Activated CD8-positive, alpha-beta memory T cell treated with anti-CD3 and anti-CD28 coated beads, Interleukin-2, amount 50 U/mL, for 4 hours (primary cell): ENCODE measurements around the gene NUDT16L1.
A peak's percentile ranks its signal among the peaks of the same experiment; 100 is the strongest.

Experiments
- DNase-seq: peaks from one replicate; pipeline ENCODE4 v3.0.0-alpha.2; 2020

NUDT16L1 gene

DNA sequence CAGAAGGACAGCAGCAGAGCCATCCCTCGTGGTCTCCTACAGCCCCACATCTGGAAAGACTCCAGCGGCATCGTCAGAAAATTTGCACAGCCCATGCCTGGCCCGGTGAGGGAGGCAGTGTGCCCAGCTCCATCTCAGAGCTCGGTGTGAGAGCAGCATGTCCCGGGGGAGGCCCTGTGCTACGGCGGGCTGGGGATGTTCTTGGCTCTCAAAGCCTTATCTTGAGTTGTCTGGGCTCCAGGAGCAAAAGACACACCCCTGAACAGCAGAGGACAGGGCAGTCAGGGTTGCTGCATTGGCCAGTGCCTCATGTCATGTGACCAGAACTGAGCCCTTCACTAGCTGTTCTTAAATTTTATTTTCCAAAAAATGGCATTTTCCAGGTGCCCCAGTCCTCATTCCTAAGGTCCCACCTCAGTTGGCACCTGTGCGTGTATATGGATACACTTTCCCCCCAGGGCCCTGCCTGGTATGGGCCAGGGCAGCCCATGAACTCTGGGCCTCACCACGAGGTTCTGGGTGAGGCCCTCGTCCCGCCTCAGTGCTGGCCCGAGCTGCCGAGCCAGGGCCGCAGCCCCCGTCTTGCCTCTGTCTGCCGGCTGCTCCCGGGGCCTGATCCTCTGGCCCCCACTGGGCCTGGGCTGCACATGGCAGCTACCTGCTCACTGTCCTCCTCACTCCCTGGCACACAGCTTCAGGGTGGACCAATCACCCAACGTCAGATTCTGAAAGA, 3.0 kb downstream of the NUDT16L1 start:
- DNase-seq = no peak

DNA sequence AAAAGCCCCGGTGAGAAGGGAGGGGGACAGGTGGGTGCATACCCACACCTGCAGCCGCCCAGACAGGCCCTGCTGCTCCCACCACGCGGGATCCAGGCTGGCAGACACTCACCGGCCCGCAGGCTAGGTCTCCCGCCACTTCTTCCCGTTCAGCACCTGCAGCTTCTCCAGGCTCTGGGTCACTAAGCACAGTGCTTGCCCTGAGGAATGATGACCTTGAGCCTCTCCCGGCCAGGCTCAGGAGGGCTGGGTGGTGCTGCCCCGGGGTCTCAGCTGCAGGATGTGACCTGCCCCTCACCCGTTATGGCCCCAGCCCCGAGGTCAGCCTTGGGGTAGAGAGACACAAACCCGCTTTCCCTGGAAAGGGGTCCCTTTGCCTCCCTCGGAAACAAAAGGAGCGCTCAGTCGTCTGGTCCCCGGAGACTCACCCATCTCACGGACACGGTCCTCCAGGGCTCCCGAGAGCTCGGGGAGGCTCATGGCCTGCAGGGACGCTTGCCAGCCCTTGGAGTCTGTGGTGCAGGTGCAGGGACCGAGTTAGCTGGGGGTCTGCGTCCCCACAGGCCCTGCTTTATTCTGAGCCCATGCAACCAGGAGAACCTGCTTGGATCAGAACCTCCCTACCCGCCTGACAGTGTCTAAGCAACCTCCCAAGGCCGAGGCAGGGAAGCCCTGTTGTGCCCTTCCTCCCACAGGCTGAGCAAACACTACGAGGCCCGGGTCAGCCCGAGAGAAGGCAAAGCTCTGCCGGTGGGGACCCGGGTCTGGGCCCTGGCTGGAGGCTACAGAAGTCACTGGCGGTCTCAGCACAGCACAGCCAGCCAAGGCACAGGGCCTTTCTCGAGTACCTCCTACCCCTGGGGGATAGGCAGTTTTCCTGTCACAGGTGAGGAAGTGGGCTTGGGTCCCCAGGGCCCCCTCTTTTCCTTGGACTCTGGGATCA, 3.8 kb downstream of the NUDT16L1 start:
- no peak for DNase-seq

DNA sequence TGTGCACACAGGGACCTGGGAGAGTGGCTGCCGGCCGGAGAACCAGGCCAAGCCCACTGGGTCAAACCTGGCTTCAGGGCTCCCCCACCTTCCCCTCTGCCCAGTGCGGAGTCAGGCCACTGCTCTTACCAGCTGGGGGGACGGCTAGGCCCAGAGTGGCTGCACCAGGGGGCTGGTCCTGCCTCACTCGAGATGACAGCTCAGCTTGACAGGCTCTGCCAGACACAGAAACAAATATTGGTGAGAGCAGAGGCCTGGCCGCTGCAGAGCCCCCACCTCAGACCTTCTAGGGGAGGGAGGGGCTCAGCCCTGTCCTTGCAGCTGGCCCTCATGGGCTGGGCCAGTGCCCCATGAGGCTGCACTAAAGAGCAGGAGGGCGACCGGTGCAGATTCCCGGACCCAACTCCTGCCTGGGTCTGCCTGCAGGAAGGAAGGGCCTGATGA, 4.5 kb downstream of the NUDT16L1 start:
- DNase-seq = no peak

DNA sequence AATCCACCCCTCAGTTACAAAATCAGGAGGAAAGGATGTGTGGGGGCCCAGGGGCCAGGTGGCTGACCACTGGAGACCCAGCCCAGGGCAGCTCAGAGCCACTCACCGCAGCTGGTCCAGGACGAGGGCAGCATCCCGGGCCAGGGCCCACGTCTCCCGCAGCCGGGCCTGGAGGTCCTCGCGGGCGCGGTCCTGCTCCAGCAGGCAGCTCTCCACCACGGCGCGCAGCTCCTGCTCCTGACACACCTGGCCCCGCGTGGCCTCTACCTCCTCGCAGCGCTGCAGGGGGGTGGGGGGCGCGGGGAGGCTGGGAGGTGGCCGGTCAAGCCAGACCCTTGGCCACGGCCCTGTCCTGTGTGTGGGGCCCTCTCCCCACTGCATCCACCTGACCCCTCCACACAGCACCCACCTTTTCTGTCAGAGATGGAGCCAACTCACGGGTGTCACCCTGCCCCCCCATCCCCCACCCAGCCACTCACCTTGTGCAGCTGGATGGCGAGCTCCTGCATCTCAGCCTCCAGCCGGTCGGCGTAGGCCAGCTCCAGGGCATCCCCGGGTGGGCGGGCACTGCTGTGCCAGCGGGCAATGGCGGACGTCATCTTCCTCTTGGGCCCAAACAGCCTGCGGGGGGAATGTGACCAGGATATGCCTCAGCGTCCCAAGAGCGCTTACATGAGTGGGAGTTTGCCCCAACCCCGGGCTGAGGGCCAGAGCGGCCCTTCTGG, 5.1 kb downstream of the NUDT16L1 start:
- DNase-seq = no peak

DNA sequence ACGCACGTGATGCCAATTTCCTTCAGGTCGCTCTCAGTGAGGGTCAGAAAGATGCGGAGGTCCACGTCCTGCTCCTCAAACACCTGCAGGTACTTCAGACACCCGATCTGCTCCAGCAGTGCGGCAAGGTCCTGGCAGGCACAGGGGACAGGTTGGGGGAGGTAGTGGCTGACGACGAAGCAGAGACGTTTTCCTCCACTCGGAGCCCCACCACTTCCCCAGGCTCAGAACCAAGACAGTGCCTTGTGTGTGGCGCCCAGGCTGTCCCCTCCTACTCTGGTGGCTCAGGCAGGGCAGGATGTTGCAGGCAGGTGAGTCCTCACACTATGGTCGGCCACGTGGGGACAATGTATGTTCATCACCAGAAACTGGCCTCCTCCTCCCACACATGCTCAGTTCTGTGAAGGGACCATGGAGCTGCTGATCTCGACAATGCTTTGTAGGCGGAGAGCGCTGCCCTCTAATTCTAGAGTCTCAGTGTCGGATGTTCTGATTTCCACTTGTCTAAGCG, 5.7 kb downstream of the NUDT16L1 start:
- no peak for DNase-seq

DNA sequence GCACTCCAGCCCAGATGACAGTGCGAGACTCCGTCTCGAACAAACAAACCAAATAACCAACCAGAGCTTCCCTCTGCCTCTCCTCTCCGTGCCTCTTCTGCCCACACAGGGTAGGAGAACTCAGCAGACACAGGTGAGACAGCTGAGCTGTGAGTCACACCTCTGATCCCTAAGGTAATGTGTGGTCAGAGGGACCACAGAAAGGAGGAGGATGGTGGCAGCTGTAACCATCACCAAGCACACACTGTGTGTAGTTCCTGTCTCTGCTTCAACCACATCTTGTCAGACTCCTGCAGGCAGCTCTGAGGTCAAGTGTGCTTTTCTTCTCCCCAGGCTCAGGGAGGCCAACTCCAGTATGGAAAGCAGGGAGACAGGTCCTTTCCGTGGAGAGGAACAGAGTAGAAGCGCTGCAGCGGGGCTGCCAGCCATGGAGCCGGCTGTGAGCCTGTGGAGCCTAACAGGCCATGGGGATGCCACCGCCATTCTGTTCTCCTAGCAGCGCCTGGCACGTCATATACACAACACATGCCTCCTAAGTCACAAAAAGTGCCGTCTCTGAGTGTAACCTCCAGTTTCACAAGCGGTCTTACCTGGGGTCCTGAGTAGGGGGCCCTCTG, 7.1 kb downstream of the NUDT16L1 start:
- peak; percentile 52 for DNase-seq

DNA sequence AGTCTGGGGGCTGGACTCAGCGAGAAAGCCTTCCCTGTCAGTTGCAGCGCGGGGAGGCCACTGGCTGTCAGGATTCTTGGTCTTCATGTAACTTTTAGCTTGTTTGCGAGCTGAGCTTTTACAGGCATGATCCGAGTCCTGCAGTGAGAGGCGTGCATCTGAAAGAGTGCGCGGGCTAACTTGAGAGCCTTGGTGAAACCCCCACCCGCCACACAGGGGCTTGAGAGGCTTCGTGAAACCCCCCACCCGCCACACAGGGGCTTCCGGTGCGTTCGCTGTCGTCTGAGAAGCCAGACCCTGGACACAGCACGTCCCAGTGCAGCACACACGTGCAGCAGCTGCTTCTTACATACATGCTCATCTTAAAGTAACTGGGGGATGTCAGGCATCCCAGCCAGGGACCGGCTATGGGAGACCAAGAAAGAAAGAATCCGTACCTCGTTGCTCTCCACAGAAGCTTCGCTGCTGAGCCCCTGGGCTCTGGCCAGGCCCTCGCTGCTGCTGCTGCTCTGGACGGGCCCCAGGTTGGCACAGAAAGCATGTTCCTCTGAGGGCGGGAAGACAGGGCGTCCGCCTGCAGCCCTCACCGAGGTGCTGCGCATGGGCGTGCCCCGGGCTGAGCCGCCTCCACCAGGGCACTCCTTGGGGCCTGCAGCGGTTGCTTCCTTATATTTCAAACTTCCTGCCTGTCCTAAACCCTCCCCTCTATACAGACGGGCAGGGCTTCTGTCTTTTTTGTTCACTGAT, 7.8 kb downstream of the NUDT16L1 start:
- no peak for DNase-seq

DNA sequence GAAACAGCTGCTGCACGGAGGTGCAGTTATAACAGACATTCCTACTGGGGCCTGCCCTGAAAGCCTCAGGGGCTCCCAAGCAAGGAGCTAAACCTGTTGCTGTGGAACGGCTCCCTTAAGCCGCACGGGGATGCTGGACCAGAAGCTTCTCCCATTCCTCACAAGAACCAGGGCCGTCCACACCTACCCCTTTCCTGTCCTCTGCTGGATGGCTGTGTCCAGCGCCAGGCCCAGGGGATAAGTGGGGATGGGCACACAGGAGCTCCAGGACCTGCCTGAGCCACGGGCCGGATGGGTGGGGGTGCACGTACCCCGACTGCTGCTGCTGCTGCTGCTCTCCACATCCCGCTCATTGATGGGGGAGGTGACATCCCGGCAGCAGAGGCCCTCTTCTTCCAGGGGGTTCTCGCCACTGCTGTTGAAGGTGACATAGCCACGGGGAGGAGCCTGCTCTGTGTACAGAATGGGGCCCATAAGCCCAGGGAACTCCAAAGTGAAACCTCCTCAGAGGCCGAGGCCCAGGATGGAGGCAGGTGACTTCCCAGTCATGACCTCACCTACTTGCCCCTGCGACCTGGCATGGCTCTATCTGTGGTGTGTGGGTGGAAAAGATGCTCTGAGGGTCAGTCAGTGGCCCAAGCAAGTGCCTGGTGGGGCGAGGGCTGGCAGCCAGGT, 8.6 kb downstream of the NUDT16L1 start:
- no peak for DNase-seq

DNA sequence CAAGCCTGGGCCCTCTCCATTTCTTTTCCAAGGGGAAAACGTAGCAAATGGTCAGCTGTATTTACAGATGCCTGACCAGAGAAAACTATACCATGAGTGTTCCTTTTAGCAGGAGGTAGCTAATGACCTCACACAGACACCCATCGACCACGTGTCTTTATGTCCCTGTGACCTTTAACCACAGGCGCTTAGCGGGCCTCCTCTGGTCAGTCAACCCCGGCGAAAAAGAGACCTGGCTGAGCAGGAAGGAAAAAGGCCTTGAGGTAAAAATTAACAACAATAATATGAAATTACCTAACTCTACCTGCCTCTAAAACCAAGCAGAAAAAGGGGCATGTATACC, 9.1 kb downstream of the NUDT16L1 start:
- no peak for DNase-seq

DNA sequence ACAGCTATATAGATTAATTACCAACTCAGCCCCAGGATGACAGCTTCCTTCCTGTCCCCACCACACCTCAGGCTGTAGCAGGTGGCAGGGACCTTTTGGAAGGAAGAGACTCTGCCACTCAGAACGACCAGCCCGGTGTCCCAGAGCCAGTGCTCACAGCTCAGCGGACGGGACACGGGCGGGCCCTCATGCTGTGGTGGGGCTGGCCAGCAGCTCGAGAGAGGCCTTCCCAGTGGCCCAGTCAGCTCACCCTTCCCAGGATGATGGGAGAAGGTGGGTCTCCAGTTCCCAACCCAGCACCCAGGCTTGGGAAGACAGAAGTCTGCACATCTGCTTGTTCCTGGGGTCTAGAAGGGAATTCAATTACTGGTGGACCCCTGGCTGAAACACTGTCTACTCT, 10.5 kb downstream of the NUDT16L1 start:
- no peak for DNase-seq

DNA sequence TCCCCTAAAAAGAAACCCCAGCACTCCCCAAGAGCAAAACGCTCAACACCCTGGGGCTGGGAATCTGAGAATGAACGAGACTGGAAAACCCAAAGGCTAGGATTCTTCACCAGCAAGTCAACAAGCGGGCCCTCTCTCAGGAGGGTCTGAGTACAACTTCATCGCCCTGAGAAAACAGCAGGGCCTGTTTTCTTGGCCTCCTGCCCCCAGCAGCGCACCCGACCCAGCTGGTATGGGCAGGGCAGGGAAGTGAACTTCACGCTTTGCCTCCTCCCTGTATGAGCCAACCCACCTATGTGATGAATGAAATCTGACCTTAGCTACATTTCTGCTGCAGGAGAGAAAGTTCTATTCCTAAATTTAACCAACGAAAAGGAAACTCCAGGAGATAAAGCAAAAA, 11.1 kb downstream of the NUDT16L1 start:
- no peak for DNase-seq

DNA sequence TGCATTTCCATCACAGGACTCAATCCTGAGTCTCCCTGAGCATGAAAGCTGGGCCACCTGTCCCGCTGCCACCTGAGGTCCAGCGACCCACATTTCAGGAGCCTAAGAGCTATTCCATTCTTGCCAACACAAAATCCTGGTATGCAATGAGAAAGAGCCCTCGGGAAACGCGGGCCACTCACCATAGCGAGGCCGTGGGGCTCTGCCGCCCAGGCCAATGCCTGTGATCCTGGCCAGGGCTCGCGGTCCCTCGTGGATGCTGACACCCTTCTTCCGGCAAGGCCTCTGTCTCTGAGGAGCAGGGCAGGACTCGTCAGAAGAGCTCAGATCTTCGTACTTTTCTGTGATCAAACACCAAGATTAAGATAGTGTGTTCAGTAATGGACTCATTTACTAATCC, 11.6 kb downstream of the NUDT16L1 start:
- DNase-seq = no peak

DNA sequence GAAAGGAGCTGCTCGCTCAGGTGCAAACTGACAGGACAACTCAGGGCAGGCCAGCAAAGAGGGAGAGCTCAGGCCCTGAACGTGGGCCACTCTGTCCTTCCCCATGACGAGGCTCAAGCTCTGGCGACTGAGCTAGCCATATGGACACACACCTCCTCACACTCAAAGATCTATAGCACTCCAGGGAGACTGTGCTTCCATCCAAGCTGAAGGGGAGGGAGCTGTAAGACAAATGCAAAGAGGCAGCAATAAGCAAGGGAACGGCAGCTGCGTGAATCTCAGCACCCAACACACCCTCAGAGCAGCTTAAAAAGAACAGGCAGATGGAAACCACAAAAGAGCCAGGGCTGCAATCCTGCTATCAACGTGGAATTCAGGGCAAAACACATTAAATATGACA, 13.5 kb downstream of the NUDT16L1 start:
- DNase-seq = no peak

DNA sequence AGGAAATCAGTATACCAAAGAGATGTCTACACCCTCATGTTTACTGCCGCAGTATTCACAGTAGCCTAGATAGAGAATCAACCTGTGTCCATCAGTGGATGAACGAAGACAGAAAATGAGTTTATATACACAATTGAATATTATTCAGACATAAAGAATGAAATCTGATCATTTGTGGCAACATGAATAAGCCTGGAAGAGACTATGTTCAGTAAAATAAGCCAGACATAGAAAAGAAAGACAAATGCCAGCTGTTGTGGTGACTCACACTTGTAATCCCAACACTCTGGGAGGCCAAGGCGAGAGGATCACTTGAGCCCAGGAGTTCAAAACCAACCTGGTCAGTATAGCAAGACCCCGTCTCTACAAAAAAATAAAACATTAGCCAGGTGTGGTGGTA, 16.1 kb downstream of the NUDT16L1 start:
- no peak for DNase-seq

DNA sequence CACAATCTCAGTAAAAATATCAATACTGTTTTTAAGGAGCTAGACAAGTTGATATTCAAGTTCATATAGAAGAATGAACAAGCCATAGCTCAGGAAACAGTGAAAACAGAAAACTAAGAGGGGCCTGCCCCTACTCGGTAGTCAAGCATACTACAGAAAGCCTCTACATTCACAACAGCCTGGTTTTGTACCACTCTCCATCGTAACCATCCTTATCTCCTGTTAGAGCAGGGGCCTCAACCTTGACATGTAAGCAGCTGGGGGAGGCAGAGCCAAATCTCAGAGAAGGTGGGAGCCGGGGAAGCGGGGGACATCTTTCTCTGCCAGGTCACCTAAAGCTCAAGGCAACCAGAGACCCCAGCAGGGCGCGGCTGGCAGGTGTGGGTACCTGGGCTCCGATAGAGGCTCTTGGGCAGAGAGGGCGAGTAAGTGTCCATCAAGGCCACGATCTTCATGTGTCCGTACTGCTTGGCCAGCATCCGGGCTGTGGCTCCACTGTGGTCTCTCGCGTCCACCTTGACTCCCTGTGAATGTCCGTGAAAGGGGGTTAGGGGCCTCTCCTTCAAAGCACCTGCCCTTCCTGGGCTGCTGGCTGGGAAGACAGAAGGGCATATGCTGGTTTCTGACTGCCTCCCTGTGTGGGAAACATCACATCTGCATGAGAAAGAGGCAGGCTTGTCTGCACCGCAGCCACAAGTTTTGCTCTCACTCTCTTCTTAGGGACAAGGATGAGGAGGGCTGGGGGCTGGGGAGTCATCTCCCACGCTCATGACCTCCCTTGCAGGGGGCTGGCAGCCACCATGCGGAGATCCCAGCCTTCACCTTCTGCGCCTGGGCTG, 20.5 kb downstream of the NUDT16L1 start:
- no peak for DNase-seq

DNA sequence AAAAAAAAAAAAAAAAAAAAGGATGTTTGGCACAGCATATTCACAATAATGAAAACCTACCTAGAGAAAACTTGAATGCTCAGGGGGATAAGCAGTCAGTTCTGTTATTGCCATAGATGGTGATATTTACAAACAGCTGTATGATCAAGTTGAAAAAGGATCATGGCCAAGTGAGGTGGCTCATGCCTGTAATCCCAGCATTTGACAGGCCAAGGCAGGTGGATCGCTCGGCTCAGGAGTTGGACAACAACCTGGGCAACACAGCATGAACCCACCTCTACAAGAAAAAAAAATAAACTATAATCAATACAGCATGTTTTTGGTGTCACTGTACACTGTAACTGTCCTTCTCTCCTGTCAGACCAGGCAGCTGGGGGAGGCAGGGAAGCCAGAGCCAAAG, 21.6 kb downstream of the NUDT16L1 start:
- DNase-seq = no peak

DNA sequence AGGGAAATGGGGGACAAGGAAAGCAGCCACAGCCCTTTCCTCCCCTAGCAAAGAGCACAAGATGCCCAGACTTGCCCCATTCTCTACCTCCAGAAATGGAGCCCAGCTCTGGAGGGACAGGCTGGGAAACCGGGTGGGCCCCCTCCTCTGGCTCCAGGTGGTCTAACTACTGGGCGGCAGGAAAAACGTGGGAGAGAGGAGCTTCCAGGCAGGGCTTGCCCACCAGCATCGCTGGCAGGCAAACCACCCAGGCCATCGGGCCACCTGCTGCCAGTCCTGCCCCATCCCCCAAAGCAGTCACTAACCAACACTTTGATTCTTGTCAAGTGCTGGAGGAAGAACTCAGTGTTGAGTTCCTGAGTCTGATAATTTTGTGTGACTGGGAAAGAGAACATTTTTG, 25.1 kb downstream of the NUDT16L1 start:
- no peak for DNase-seq

DNA sequence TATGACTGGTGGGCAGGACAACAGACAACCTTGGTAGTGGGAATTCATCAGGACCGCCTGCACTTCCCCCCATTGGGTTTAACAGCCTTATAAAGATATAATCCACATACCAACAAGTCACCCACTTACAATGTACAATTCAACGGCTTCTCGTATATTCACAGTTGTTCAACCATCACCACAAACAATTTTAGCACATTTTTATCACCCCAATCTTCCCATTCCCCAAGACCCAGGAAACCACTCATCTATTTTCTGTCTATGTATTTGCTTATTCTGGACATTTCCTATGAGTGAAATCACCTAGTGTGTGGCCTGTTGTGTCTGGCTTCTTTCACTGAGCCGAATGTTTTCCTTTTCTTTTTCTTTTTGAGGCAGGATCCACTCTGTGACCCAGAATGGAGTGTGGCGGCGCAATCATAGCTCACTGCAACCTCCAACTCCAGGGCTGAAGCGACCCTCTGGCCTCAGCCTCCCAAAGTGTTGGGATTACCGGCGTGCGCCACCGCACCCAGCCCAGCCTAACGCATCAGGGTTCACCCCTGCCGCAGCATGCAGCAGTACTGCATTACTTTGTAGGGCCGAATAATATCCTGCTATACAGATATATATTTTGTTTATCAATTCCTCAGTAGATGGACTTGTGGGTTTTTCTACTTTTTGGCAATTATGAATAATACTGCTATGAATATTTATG, 29.9 kb downstream of the NUDT16L1 start:
- DNase-seq = no peak

DNA sequence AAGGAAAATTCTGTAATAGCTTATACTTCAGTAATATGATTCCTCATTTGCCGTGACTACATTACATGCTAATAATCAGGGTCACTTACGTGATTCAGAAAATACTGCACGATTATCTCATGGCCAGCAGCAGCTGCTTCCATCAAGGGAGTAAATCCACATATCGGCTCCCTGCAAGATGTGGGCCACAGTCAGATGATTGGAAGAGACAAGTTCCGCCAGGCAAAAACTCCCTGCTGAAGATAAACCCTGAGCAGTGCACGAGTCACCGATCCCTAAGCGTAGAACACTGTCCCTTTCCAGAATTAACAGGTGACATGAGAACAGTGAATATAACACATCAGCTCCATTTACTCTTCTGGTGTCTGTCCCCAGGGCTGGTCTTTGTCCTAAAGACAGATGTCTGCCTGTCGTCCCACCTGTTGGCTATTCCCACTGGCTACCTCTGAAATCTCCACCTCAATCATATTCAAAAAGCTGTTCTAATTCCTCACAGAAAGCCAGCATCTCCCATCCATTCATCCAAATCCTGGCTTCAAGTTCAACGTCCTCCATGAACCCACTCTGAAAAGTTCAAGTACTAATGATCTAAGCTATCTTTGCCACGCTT, 31.4 kb downstream of the NUDT16L1 start:
- no peak for DNase-seq

DNA sequence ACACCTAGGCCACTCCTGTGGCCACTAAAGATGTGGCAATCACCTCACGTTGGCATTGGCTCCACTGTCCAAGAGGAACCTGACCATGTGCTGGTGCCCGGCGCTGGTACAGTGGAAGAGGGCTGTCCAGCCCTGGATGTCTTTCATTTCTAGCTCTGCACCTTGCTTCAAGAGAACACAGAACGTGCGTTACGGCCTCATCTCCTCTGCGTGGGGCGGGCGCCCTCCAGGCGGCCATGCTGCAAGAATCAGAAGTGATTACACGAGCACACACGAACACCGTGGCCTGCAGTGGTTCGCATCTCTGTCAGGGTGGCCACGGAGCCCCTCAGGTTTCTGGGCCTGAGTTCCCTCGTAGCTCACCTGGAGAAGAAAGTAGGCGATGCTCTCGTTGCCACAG, 33.3 kb downstream of the NUDT16L1 start:
- no peak for DNase-seq
